GM19351 (cell line): Measurements from ENCODE around the gene SLIT3.
"Not testable (repeated sequence)": the region's sequence is repeated elsewhere in the genome, so short reads cannot be mapped to it uniquely, and the experiment has no call there.

ENCODE experiments used
- ATAC-seq: cut with Tn5 transposase; IDR thresholded peaks from one replicate; pipeline ENCODE4 v1.9.1; 2021; ENCODE audit warnings: mild to moderate bottlenecking, moderate library complexity; ENCODE audit not compliant: unreplicated experiment

SLIT3 gene

GRCh38 chr5:169116961-169117461 lies 183.9 kb downstream of the SLIT3 start:
- ATAC-seq: no peak

GRCh38 chr5:169115461-169116124 lies 185.3 kb downstream of the SLIT3 start:
- ATAC-seq: no peak

DNA sequence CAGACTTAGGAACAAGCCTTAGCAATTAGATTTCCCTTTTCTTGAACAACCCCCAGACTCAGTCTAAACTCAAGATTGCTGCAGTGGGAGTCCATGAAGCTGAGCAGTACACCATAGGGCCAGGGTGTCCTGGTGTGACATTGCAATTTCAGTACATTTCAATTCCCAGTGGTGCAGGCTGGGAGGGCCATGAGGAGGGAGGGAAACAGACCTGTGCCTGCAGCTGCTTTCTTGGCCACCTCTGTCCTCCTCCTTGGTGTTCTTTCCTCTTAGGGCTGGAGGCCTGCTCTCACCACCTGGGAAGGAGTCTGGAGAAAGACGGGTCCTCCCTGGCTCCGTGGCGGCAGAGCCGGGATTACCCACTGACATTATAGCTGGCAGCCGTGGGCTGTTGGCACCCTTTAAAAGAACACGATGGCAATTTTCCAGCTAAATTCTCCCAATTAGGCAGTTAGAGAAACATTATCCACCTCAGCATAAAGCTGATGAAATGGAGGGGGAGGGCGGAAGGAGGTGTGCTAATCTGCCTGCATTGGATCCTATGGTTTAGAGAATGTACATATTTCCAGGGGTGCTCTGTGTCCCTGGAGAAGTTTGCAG lies 186.4 kb downstream of the SLIT3 start:
- ATAC-seq: no peak

DNA sequence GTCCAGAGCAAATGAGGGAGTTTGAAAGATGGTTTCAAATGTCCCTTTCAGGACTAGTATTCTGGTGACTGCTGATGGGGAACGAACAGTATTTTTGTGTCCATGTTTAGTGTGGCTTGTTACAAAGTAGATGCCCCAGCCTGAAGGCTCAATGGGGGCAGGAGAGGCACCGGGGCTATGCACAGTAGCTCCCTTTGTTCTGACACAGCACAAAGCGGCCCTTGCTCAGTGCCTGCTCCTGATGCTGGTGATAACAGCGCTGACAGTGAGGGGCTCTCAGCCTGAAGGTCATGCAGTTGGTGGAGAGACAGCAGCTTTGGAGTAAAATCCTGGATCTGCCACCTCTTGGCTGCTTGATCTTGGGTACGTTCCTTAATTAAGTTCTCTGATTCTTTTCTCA lies 188.9 kb downstream of the SLIT3 start:
- no peak for ATAC-seq

DNA sequence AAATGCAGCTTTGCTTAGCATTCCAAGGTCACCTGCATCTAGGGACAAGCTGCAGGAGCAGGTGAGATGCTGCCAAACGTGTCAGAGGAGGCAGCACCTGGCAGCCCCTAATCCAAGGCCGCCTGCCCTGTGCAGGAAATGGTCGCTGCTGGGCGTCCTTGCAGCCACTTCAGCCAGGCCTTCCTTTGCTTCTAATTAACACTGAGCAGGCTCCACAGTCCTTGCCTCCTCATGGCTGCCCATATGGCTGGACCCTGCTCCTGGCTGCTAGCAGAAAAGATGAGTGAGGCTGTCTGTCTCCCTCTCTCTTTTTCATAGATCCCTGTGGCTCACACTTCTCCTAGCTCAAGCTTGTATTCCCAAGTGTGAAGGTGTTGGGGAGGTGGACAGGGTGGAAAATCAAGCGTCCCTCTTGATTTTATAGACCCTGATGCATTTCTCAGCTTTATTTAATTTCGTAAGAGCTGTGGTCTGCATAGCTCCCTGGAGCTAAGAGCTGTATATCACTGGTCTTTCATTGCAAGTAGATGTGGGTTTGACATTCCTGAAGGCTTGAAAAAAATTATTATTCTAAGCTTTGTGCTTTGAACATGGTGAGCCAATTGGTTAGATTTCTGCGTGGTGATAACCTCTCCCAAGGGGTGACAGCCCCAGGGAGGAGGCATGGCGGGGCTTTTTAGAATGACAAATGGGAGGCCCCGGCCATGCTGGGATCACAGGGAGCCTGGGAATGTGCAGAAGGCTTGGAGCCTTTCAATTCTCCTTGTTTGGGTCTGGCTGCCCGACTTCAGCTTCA lies 193.8 kb downstream of the SLIT3 start:
- ATAC-seq: no peak

GRCh38 chr5:169105582-169105981 lies 195.4 kb downstream of the SLIT3 start:
- not testable (repeated sequence) for ATAC-seq

- ATAC-seq: no peak
Observed at GRCh38 chr5:169104937-169105494, 195.9 kb downstream of the SLIT3 start.

DNA sequence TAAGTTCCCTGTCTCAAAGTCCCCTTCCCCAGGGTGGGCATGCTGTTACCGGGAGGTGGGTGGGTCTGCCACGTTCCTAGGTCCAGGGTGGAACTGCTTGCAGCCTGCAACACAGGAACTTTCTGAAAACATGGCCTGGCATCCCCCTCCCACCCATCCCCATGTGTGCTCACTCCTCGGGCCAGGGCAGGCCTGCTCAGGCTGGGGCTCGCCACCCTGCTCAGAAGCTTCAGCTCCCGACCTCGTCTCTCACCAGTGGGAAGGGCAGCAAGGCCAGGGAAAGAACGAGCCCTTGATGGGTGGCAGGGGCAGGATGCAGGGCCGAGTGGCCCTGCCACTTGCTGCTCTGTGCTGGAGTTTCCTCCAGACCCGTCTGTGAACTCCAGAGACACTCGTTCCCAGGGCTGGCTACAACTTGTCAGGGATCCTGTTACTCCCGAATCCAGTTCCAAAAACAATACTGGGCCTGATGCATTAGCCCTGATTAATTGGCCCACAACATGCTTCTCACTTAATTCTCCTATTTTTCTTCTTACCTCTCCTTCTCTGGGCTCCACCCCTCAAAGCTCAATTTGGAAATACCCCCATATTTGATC lies 197.3 kb downstream of the SLIT3 start:
- ATAC-seq: no peak

- no peak for ATAC-seq
Observed at GRCh38 chr5:169101966-169102365, 199.0 kb downstream of the SLIT3 start.

- ATAC-seq: no peak
Observed at GRCh38 chr5:169100735-169101075, 200.2 kb downstream of the SLIT3 start.

DNA sequence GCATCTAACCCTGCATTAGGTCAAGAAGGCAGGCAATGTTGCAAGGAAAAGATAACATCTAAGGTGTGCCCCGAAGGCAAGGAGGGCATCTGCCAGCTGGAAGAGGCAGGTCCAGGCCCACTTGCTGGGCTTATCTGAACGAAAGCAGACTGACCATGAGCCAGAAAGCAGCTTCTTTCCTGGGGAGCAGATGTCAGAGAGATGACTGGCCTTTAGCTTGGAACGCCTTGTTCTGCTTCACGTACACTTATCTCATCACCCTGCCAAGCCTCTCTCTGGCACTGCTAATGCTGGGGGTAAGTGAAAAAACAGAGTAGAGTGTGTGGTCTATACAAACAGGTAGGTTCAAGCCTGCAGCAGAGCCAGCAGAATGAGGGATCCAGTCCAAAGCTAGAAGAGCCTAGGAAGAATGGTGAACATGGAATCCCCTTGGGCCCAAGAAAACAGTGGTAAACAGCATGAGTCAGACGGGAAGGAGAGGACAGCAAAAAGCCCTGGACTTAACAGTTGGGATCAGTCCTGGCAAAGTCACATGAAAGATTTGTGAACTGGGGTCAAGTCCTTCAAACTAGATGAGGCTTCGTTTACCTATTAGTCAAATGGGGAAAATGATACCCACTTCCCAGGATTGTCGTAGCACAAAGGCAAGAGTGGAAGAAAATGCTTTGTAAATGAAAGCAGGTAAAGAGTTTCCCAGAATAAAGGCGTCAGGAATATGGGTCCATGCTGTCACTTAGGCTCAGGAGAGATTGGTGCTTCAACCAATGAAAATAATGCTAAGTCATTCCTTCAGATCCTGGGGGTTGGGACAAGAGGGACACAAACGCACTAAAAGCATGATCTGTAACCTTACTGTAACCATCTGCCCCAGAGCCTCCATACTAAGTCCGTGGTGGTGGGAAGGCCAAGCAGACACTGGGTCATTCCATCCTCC lies 200.9 kb downstream of the SLIT3 start:
- no peak for ATAC-seq

- ATAC-seq: no peak
Observed at GRCh38 chr5:169098331-169099121, 202.4 kb downstream of the SLIT3 start.

DNA sequence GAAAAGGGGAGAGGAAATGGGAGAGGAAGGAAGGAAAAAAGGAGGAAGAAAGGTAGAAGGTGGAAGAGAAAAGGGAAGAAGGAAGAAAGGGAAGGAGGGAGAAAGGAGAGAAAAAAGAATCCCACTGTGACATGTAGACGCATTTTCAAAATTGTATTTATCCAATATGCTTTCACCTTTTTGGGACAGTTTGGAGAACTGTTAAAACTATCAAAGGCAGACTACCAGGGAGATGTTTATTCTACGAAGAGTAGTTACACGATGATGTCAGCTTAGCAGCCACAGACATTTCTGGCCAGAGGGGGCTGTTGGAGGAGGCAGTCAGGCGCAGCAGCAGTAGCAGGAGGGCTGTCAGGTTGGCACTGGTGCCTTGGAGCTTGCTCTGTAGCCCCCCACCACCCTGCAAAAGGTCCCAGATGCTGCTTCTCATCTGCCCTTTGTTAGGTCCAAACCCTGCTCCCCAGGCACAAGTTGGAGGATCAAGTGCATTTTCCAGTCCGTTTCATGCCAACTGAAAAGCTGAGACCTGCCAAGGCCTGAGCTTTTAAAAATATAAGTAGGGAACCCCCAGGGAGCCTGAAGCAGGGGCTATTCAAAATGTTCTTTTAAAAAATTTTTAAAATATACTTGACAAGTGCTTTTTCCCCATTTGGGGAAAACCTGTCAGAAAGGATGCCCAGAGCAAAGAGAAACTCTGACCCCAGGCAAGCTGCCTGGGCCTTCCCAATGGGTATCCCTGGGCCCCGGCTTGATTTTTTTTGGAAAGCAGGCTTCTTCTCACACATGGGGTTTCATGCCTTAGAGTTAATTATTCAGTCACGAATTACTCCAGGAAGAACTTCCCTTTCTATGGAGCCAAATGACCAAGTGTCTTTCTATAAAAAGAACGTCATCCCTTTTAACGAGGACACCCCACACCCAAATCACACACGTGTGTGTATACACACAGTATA lies 203.3 kb downstream of the SLIT3 start:
- no peak for ATAC-seq

DNA sequence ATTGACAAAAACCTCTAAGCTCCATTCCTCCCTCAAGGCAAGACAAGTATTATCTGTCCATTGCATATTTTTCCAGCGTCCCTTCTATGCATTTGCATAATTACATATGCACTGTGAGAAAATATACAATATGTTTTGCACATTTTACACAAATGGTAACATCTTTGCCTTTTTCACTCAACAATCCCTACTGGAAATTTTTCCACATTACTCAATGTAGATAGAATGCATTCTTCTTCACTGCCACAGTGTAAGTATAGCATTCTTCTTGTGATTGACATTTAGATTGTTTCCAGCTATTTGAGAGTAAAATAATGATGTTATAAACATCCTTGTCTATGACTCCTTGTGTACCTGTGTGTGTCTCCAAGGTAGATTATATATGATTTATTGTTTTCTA lies 205.0 kb downstream of the SLIT3 start:
- ATAC-seq: no peak

DNA sequence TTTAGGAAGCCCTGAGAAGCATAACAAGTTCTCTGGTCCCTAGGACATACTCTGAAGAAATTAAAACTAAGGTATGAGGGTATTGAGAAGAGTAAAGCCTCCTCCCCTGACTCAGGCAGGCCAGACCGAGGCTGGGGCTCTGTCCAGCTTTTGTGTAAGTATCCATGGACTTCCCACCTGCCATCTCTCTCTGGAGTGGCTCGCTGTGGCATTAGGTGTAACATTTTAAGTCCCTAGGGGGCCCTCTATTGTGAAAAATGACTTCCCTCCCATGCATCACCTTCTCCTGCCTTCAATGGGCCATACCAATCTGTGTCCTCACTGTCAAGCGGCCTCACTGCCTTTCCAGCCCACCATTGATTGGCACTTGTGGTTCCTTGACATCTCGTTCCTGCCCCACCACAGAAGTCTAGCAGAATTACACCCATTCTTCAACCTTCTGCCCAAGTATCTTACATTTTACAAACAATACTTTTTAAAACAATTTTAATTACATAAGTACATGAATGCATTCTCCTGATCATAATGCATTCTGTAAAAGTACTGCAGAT lies 205.5 kb downstream of the SLIT3 start:
- ATAC-seq: no peak

DNA sequence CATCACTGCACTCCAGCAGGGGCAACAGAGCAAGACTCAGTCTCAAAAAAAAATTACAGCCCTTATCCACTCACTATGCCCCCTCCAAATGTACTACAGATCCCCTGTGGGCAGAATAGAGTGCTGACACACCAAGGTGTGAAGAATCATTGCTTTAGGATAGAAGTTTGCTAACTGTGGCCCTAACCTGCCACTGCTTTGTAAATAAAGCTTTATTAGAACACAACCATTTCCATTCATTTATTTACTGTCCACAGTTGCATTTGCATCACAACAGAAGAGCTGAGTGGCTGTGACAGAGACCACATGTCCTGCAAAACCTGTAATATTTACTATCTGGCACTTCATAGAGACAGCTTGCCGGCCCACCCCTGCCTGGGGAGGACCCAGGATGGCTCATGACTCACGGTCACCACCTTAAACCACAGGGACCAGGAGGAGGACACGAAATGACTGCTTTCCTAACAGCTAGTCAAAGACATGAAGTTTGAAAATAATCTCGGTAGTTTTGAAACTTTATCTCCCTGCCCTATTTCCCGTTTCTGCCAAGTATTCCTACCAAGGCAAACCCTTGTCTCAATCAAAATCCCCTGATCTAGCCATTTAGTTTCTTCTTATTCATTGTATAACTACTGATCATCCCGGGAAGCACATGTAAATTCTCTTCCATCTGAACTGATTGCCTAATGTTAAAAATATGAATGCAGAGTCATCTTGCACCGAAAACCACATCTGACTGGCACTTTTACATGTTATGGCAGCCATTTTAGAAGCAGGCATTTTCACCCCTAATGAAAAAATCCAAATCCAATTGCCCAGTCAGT lies 206.1 kb downstream of the SLIT3 start:
- ATAC-seq: no peak

DNA sequence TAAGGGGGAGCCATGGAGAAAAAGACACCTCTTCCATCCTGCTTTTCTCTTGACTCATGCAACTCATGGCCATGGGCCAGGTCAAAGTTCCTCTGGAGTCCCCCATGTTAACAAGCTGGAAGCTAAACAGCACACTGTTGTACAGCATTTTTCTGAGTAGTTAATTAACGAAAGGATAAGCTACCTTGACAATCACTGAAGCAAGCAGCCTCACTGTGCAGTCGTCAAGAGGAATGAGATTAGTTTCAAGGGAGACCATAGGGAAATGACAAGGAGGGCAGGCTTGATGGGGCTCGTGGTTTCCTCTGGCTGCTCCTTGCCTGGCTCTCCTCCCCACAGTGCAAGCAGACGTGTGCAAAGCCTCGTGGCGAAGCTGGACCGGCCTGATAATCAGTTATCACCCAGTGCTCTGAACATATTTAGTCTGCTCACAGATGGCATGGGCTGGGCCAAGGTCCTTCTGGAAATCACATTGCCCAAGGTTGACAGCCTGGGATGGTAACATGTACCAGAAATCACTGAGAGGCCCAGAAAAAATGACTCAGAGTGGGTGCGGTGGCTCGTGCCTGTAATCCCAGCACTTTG lies 209.5 kb downstream of the SLIT3 start:
- no peak for ATAC-seq
